SK-N-SH (cell line): ENCODE data around the gene FAXDC2.

ENCODE experiments used
- CTCF ChIP-seq: fragments of 200-600 bp; sonication (generic); IDR thresholded peaks from 2 replicates; pipeline ENCODE4 v1.6.1; 2017; ENCODE audit warnings: antibody characterized with exemption, mild to moderate bottlenecking, moderate library complexity
- EP300 ChIP-seq, 2 experiments: IDR thresholded peaks; 2 replicates each; pipeline versions ENCODE4 v1.4.0 to v1.6.1; 2012; ENCODE audit warnings: borderline replicate concordance in 1 of 2, low read depth in 1 of 2, low read length in 1 of 2
- EZH2phosphoT487 ChIP-seq: fragments of 200-600 bp; sonication (generic); IDR thresholded peaks from 2 replicates; pipeline ENCODE4 v1.6.1; 2017; ENCODE audit warnings: low read depth, mixed run types, mild to moderate bottlenecking, antibody characterized with exemption, moderate library complexity, borderline replicate concordance
- GATA2 ChIP-seq: sonication (generic); formaldehyde crosslinking; IDR thresholded peaks from 2 replicates; pipeline ENCODE4 v1.5.0; 2020; ENCODE audit warnings: mild to moderate bottlenecking, missing genetic modification reagents
- JUND ChIP-seq: IDR thresholded peaks from 2 replicates; pipeline ENCODE4 v1.4.0; 2012
- MAX ChIP-seq: IDR thresholded peaks from 2 replicates; pipeline ENCODE4 v1.4.0; 2012; ENCODE audit warnings: low read depth
- MEF2A ChIP-seq: IDR thresholded peaks from 2 replicates; pipeline ENCODE4 v1.4.0; 2012; ENCODE audit warnings: low read depth, borderline replicate concordance
- POLR2AphosphoS5 ChIP-seq: IDR thresholded peaks from 2 replicates; pipeline ENCODE4 v1.6.1; 2012; ENCODE audit warnings: low read depth, low read length
- REST ChIP-seq: IDR thresholded peaks from 2 replicates; pipeline ENCODE4 v1.6.1; 2012; ENCODE audit warnings: mild to moderate bottlenecking, low read depth, low read length, moderate library complexity
- USF1 ChIP-seq: IDR thresholded peaks from 2 replicates; pipeline ENCODE4 v1.4.0; 2012; ENCODE audit warnings: low read depth, borderline replicate concordance
- USF2 ChIP-seq: fragments of 150-350 bp; IDR thresholded peaks from 2 replicates; pipeline ENCODE4 v1.6.1; 2017; ENCODE audit warnings: antibody characterized with exemption, low read length, low read depth, borderline replicate concordance

- TF ChIP-seq EP300 (IDR thresholded peaks at IDR 0.05; ENCODE audit: borderline replicate concordance in 1 of 2, low read depth in 1 of 2, low read length in 1 of 2) (no peak), MAX (no peak), EZH2phosphoT487 (no peak), REST (no peak), CTCF (no peak), USF1 (no peak), JUND (no peak), GATA2 (no peak), USF2 (no peak), POLR2AphosphoS5 (no peak), MEF2A (no peak)
Measured at GRCh38 chr5:154786414-154786813, 64.0 kb downstream of the FAXDC2 start.
